MM.1S (cell line): Measurements from ENCODE around the gene GRK1.
A peak's percentile ranks its signal among the peaks of the same experiment; 100 is the strongest.
"Not testable (repeated sequence)": the region's sequence is repeated elsewhere in the genome, so short reads cannot be mapped to it uniquely, and the experiment has no call there.

Experiments
- DNase-seq: peaks from one replicate; pipeline ENCODE4 v3.0.0-alpha.2; 2015
- H2AFZ ChIP-seq: fragments of 300-600 bp; sonication (generic); 2 replicates; pipeline ENCODE4 v1.6.0; 2016; ENCODE audit warnings: antibody characterized with exemption, low read length
- H3F3A ChIP-seq: fragments of 300-600 bp; sonication (generic); 2 replicates; pipeline ENCODE4 v1.6.1; 2016; ENCODE audit warnings: mild to moderate bottlenecking, antibody characterized with exemption, low read length, moderate library complexity, mixed read lengths; ENCODE audit not compliant: insufficient read depth
- H3K27ac ChIP-seq: fragments of 300-600 bp; sonication (generic); 2 replicates; pipeline ENCODE4 v1.5.1; 2016; ENCODE audit warnings: mild to moderate bottlenecking, low read length
- H3K27me3 ChIP-seq: fragments of 300-600 bp; sonication (generic); replicated peaks from 2 replicates; pipeline ENCODE4 v1.6.0; 2016; ENCODE audit warnings: low read length; ENCODE audit not compliant: insufficient read depth
- H3K36me3 ChIP-seq: fragments of 300-600 bp; sonication (generic); replicated peaks from 2 replicates; pipeline ENCODE4 v1.6.1; 2016; ENCODE audit warnings: mild to moderate bottlenecking, low read length, mixed read lengths; ENCODE audit not compliant: insufficient read depth
- H3K4me1 ChIP-seq: fragments of 300-600 bp; sonication (generic); 2 replicates; pipeline ENCODE4 v1.6.1; 2016; ENCODE audit warnings: low read length, mixed read lengths
- H3K4me2 ChIP-seq: fragments of 300-600 bp; sonication (generic); 2 replicates; pipeline ENCODE4 v1.6.0; 2016; ENCODE audit warnings: low read depth, low read length
- H3K4me3 ChIP-seq: fragments of 300-600 bp; sonication (generic); 2 replicates; pipeline ENCODE4 v1.5.1; 2016; ENCODE audit warnings: low read length, mixed read lengths
- H3K79me2 ChIP-seq: fragments of 300-600 bp; sonication (generic); 2 replicates; pipeline ENCODE4 v1.6.1; 2016; ENCODE audit warnings: mixed run types, low read length, mixed read lengths
- H3K9ac ChIP-seq: fragments of 300-600 bp; sonication (generic); 2 replicates; pipeline ENCODE4 v1.6.1; 2016; ENCODE audit warnings: low read length, mixed read lengths
- H3K9me2 ChIP-seq: fragments of 300-600 bp; sonication (generic); replicated peaks from 2 replicates; pipeline ENCODE4 v1.6.1; 2016; ENCODE audit warnings: mild to moderate bottlenecking, low read length, mixed read lengths; ENCODE audit not compliant: insufficient read depth
- H3K9me3 ChIP-seq: fragments of 300-600 bp; sonication (generic); replicated peaks from 2 replicates; pipeline ENCODE4 v1.6.1; 2016; ENCODE audit warnings: mild to moderate bottlenecking, low read length, mixed read lengths; ENCODE audit not compliant: insufficient read depth
- H4K20me1 ChIP-seq: fragments of 300-600 bp; sonication (generic); 2 replicates; pipeline ENCODE4 v1.6.1; 2016; ENCODE audit warnings: mild to moderate bottlenecking, low read length, moderate library complexity, mixed read lengths; ENCODE audit not compliant: insufficient read depth
- EZH2 ChIP-seq: fragments of 300-600 bp; sonication (generic); optimal IDR thresholded peaks from 2 replicates; pipeline ENCODE3; 2017; ENCODE audit warnings: low read depth, mild to moderate bottlenecking, antibody characterized with exemption, low read length, mixed read lengths
- EZH2phosphoT487 ChIP-seq: fragments of 300-600 bp; sonication (generic); IDR thresholded peaks from 2 replicates; pipeline ENCODE4 v1.6.1; 2018; ENCODE audit warnings: antibody characterized with exemption, low read length
- TF ChIP-seq, protein P1 (sequence below): fragments of 300-600 bp; sonication (generic); IDR thresholded peaks from 2 replicates; pipeline ENCODE4 v1.5.1; 2016; ENCODE audit warnings: antibody characterized with exemption, low read length, mixed read lengths

The GRK1 gene

DNA sequence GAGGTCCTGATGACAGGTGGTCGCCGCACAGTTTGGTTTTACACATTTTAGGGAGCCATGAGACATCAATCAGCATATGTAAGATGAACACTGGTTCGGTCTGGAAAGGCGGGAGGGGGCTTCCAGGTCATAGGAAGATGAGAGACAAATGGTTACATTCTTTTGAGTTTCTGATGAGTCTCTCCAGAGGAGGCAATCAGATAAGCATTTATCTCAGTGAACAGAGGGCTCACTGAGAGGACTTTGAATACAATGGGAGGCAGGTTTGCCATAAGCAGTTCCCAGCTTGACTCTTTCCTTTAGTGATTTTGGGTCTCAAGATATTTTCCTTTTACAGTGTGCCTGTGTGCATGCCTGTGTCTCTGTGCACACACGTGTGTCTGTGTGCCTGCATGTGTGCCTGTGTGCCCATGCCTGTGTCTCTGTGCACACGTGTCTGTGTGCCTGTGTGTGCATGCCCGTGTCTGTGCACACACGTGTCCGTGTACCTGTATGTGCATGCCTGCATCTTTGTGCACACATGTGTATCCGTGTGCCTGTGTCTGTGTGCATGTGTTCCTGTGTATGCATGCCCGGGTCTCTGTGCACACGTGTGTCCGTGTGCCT lies 56.5 kb downstream of the GRK1 start:
- Histone ChIP-seq H4K20me1 (no peaks in the 10 kb centered on the region), H3K36me3 (no peaks in the 10 kb centered on the region), H2AFZ (no peak overlapping the region), H3K4me2 (no peak overlapping the region), H3K4me1 (no peaks in the 10 kb centered on the region), H3K9me2 (no peaks in the 10 kb centered on the region), H3K27me3 (0 out of 2 replicates have a peak, but pooled peaks cover 2% of the 10 kb centered on the region), H3K9me3 (no peaks in the 10 kb centered on the region), H3K27ac (no peak overlapping the region), H3K4me3 (no peak overlapping the region), H3F3A (peaks cover 3% of the 10 kb centered on the region; the same call in 1 of the 2 replicates), H3K79me2 (no peaks in the 10 kb centered on the region), H3K9ac (no peak overlapping the region)
- TF ChIP-seq, protein P1, sequence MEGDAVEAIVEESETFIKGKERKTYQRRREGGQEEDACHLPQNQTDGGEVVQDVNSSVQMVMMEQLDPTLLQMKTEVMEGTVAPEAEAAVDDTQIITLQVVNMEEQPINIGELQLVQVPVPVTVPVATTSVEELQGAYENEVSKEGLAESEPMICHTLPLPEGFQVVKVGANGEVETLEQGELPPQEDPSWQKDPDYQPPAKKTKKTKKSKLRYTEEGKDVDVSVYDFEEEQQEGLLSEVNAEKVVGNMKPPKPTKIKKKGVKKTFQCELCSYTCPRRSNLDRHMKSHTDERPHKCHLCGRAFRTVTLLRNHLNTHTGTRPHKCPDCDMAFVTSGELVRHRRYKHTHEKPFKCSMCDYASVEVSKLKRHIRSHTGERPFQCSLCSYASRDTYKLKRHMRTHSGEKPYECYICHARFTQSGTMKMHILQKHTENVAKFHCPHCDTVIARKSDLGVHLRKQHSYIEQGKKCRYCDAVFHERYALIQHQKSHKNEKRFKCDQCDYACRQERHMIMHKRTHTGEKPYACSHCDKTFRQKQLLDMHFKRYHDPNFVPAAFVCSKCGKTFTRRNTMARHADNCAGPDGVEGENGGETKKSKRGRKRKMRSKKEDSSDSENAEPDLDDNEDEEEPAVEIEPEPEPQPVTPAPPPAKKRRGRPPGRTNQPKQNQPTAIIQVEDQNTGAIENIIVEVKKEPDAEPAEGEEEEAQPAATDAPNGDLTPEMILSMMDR = no peak
- TF ChIP-seq EZH2 = no peak
- no peak for TF ChIP-seq EZH2phosphoT487
- no peak for DNase-seq

DNA sequence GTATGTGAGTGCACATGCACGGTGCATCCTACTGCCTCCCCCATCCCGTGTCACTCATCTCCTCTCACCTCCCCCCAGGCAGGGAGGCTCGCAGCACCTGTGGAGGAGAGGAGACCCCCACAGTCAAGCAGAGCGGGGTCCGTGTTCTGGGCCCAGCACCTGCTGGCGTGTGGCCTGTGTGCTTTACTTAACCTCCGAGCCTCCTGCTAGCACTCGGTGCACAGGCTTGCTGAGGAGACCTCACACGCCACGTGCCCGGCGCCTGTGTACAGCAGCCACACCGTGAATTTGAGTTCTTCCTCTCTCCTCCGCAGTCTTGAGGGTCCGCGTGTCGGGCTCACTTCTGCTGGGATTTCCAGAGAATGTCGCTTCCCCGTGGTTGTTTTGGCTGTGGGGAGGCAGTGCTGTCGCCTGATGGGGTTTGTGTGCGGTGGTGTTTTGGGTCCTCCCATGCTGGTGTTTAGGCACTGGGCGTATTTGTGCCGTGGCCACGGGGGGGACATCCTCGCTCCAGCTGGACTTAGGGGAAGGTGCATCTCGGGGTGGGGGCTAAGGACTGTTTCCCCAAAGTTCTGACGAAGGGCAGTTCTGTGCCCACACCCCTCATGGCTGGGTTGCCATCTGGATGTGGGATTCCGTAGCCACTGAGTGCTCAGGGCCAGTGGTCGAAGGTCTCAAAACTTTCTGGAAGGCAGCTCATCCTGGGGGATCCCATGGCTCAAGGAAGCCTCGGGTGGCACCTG lies 57.2 kb downstream of the GRK1 start:
- peak overlapping the region; percentile 37; the same call in 1 of the 2 replicates for H3K27ac ChIP-seq

DNA sequence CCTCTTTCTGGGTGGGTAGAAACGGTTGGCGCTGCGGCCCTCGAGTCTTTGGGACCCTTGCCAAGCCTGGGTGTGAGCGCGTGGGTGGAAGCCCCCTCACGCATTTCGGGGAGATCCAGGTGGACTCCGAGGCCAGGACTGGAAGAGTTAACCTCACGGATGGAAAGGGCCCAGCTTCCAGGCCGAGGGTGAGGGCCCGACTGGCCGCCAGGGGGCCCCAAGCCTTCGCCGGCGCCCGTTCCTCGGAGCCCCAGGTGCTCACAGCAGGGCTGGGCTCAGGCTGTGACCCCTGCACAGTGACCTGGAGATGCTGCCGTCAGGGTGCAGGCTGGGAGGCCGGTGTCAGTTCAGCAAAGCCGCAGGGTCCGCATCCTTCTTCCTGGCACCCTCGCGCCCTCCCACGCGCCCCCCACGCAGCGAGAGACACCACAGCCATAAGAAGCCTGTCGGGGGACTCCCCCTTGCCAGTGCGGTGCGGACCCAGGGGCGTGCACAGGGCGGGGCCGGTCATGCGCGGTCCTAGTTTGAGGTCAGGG lies 57.8 kb downstream of the GRK1 start:
- H3K9ac ChIP-seq = peak overlapping the region; percentile 20; the same call in 1 of the 2 replicates
- no peaks in the 10 kb centered on the region for H4K20me1 ChIP-seq
- peaks cover 13% of the 10 kb centered on the region for H3K27me3 ChIP-seq
- no peaks in the 10 kb centered on the region for H3K9me2 ChIP-seq
- no peaks in the 10 kb centered on the region for H3K36me3 ChIP-seq
- peak overlapping the region; percentile 74 for H2AFZ ChIP-seq
- no peaks in the 10 kb centered on the region for H3K79me2 ChIP-seq
- H3K4me3 ChIP-seq = peak overlapping the region; percentile 53
- no peaks in the 10 kb centered on the region for H3K9me3 ChIP-seq
- no peak for TF ChIP-seq EZH2
- TF ChIP-seq, protein P1 = peak; percentile 87
- no peak for TF ChIP-seq EZH2phosphoT487
- H3K4me1 ChIP-seq = no peaks in the 10 kb centered on the region
- peak; percentile 82 for DNase-seq
- H3F3A ChIP-seq = peaks cover 3% of the 10 kb centered on the region; the same call in 1 of the 2 replicates
- H3K27ac ChIP-seq = peak overlapping the region; percentile 37; the same call in 1 of the 2 replicates
- H3K4me2 ChIP-seq = peak overlapping the region; percentile 59

More for the DNA sequence above, 57.2 kb downstream of the GRK1 start:
- peak overlapping the region; percentile 20; the same call in 1 of the 2 replicates for H3K9ac ChIP-seq
- DNase-seq = no peak
- peak overlapping the region; percentile 59 for H3K4me2 ChIP-seq
- H3K9me3 ChIP-seq = no peaks in the 10 kb centered on the region
- H2AFZ ChIP-seq = peak overlapping the region; percentile 74; the same call in 1 of the 2 replicates
- no peaks in the 10 kb centered on the region for H4K20me1 ChIP-seq
- H3F3A ChIP-seq = peaks cover 3% of the 10 kb centered on the region; the same call in 1 of the 2 replicates
- H3K4me3 ChIP-seq = peak overlapping the region; percentile 53
- no peak for TF ChIP-seq EZH2
- no peak for TF ChIP-seq EZH2phosphoT487
- TF ChIP-seq, protein P1 = no peak
- H3K4me1 ChIP-seq = no peaks in the 10 kb centered on the region
- no peaks in the 10 kb centered on the region for H3K79me2 ChIP-seq
- no peaks in the 10 kb centered on the region for H3K9me2 ChIP-seq
- H3K27me3 ChIP-seq = peaks cover 8% of the 10 kb centered on the region
- H3K36me3 ChIP-seq = no peaks in the 10 kb centered on the region

DNA sequence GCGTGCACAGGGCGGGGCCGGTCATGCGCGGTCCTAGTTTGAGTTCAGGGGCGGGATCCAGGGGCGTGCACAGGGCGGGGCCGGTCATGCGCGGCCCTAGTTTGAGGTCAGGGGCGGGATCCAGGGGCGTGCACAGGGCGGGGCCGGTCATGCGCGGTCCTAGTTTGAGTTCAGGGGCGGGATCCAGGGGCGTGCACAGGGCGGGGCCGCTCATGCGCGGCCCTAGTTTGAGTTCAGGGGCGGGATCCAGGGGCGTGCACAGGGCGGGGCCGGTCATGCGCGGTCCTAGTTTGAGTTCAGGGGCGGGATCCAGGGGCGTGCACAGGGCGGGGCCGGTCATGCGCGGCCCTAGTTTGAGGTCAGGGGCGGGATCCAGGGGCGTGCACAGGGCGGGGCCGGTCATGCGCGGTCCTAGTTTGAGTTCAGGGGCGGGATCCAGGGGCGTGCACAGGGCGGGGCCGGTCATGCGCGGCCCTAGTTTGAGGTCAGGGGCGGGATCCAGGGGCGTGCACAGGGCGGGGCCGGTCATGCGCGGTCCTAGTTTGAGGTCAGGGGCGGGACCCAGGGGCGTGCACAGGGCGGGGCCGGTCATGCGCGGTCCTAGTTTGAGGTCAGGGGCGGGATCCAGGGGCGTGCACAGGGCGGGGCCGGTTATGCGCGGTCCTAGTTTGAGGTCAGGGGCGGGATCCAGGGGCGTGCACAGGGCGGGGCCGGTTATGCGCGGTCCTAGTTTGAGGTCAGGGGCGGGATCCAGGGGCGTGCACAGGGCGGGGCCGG lies 58.5 kb downstream of the GRK1 start:
- not testable (repeated sequence) for H3K9me2 ChIP-seq, H3K79me2 ChIP-seq, H3K9me3 ChIP-seq, H3K36me3 ChIP-seq, DNase-seq, H2AFZ ChIP-seq, H4K20me1 ChIP-seq, H3K4me2 ChIP-seq, H3K4me1 ChIP-seq, H3K9ac ChIP-seq, H3K4me3 ChIP-seq, H3K27ac ChIP-seq, H3F3A ChIP-seq
- H3K27me3 ChIP-seq = peaks cover 18% of the 10 kb centered on the region
